Measurements from ENCODE around the gene UBQLNL. TPM values are rescaled to one million over a fixed set of nuclear protein-coding genes. Genes with fewer than 3 reads are reported as not detected.
A peak's percentile ranks its signal among the peaks of the same experiment; 100 is the strongest.

UBQLNL gene
- total and polyA plus RNA-seq, 10 of the 15 experiments (the other 5 are each of a cell fraction or from before 2014, with no cell fraction given), result 0.13 to 1.6 (median 0.37) TPM

DNA sequence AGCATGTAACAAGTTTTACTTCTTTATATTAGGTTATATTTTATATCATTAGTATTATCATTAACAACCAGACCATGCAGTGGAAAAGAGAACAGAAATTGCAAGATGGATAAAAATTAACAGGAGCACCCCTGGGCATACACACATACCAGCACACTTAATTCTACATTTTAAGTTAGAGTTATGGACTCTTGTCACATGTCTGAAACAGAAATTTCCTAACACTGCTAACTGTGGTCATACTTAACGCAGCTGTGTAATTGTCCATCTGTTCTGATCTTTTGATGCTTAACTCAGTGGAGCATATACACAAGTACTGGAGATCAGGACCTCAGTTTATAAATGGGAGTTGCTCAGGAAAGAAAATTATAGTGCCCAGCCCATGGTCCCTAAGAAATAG is 31.5 kb upstream of the UBQLNL start:
- Histone ChIP-seq H3K9ac (ENCODE audit: control insufficient read depth, insufficient read depth, low read length) (no peak overlapping the region), H3K9me3 (replicated peaks; ENCODE audit: control insufficient read depth, insufficient read depth, low read length) (no peaks in the 10 kb centered on the region), H3K79me2 (ENCODE audit: control insufficient read depth, insufficient read depth, low read length) (no peaks in the 10 kb centered on the region), H2AFZ (ENCODE audit: control insufficient read depth, low read depth, low read length) (no peak overlapping the region), H3K4me2 (ENCODE audit: control insufficient read depth, insufficient read depth) (no peak overlapping the region), H3K27ac (ENCODE audit: control insufficient read depth, insufficient read depth) (no peak overlapping the region), H4K20me1 (ENCODE audit: control insufficient read depth, insufficient read depth) (no peaks in the 10 kb centered on the region), H3K27me3 (replicated peaks in 1 of 2; ENCODE audit: control insufficient read depth in 2 of 2, insufficient read depth in 2 of 2, low read length in 1 of 2) (no peaks in the 10 kb centered on the region), H3K4me3 (no peak overlapping the region), H3K36me3 (ENCODE audit: control insufficient read depth in 2 of 2, insufficient read depth in 2 of 2, low read length in 1 of 2) (no peaks in the 10 kb centered on the region), H3K4me1 (ENCODE audit: control insufficient read depth, insufficient read depth, low read length) (no peaks in the 10 kb centered on the region)
- ChIA-PET POLR2A (no interaction called here), CTCF (interaction anchor here (0.9 kb wide), 1 partner anchor 21 kb away, joined by 3 read pairs; no protein-coding TSS in a partner anchor), RAD21 (ENCODE audit: unreplicated experiment) (no interaction called here), SMC1A (ENCODE audit: uncharacterized antibody, unreplicated experiment) (no interaction called here)
- in situ Hi-C loops (cut with MboI), result no loop called here
- peak; percentile 82 for ATAC-seq
- BruUV-seq (replicated peaks), result no TSS peak
- 91% methylated on average over 1 of the region's 1 CpG for WGBS (ENCODE audit: insufficient coverage, insufficient replicate concordance, low lambda C conversion rate, missing lambda C conversion rate)
- peak; percentile 19 for DNase-seq (ENCODE audit: low read depth, low spot score)
- no peak for FAIRE-seq
- no peak for TF ChIP-seq ZNF274 (IDR thresholded peaks at IDR 0.05; ENCODE audit: insufficient read depth, insufficient read length)
- TF ChIP-seq RAD21 (IDR thresholded peaks at IDR 0.05; ENCODE audit: insufficient read depth, low read depth, low read length), result no peak
- TF ChIP-seq YBX1 (IDR thresholded peaks at IDR 0.05), result no peak
- TF ChIP-seq DPF2 (IDR thresholded peaks at IDR 0.05), result peak; percentile 38; the same call in 1 of the 2 replicates
- 0 out of 4 replicates have a peak, but pooled peaks of 1 of the 2 experiments have one; percentile 28 for TF ChIP-seq EP300 (IDR thresholded peaks at IDR 0.05; ENCODE audit: borderline replicate concordance in 1 of 2, control insufficient read depth in 1 of 2, low read depth in 2 of 2, low read length in 2 of 2)
- TF ChIP-seq IKZF2 (IDR thresholded peaks at IDR 0.05), result peak; percentile 31 to 40; a peak in 1 of 4 replicates
- no peak for TF ChIP-seq ZNF217 (IDR thresholded peaks at IDR 0.05)
- no peak for TF ChIP-seq E2F8 (IDR thresholded peaks at IDR 0.05; ENCODE audit: low read depth, partially characterized antibody)
- no peak for TF ChIP-seq MYB (IDR thresholded peaks at IDR 0.05; ENCODE audit: borderline replicate concordance, low read depth, low read length)
- TF ChIP-seq ETV6 (conservative IDR thresholded peaks at IDR 0.05 in 1 of 2, IDR thresholded peaks at IDR 0.05 in 1 of 2; ENCODE audit: borderline replicate concordance in 1 of 2, low read depth in 1 of 2), result no peak
- no peak for TF ChIP-seq MTA3 (IDR thresholded peaks at IDR 0.05; ENCODE audit: borderline replicate concordance, low read length)
- TF ChIP-seq BHLHE40 (IDR thresholded peaks at IDR 0.05; ENCODE audit: borderline replicate concordance in 1 of 2, low read depth in 2 of 2, low read length in 1 of 2), result peak in 1 of 2 experiments; percentile 24; a peak in 1 of 4 replicates
- 0 out of 2 replicates have a peak, but pooled peaks have one; percentile 33 for TF ChIP-seq IKZF1 (conservative IDR thresholded peaks at IDR 0.05)
- peak; percentile 54 for TF ChIP-seq MTA2 (IDR thresholded peaks at IDR 0.05; ENCODE audit: low read depth)
- intact Hi-C loops (cut with micrococcal nuclease; ENCODE audit: unreplicated experiment), result no loop called here
